H9 (cell line): Measurements from ENCODE around the gene HMCN1. TPM values are rescaled to one million over a fixed set of nuclear protein-coding genes. Genes with fewer than 3 reads are reported as not detected.

ENCODE experiments used
- DNase-seq: peaks from one replicate; pipeline ENCODE4 v3.0.0-alpha.2; 2017
- H2AFZ ChIP-seq: one replicate; pipeline ENCODE4 v1.6.1; 2013; ENCODE audit warnings: mild to moderate bottlenecking, low read length, control low read depth, moderate library complexity
- H2AK5ac ChIP-seq: 2 replicates; pipeline ENCODE4 v1.6.1; 2013; ENCODE audit warnings: low read length, control low read depth, mixed read lengths; ENCODE audit not compliant: insufficient read length
- H2BK120ac ChIP-seq: one replicate; pipeline ENCODE4 v1.6.1; 2013; ENCODE audit warnings: low read depth, mild to moderate bottlenecking, low read length, control low read depth, inconsistent platforms; ENCODE audit not compliant: poor library complexity, severe bottlenecking
- H2BK12ac ChIP-seq: 2 replicates; pipeline ENCODE4 v1.6.1; 2013; ENCODE audit warnings: low read length, control low read depth, mixed read lengths, low read depth; ENCODE audit not compliant: insufficient read length
- H2BK15ac ChIP-seq: 2 replicates; pipeline ENCODE4 v1.6.1; 2013; ENCODE audit warnings: low read depth, low read length, control low read depth
- H2BK20ac ChIP-seq: one replicate; pipeline ENCODE4 v1.6.1; 2013; ENCODE audit warnings: low read depth, mild to moderate bottlenecking, low read length, control low read depth, inconsistent platforms; ENCODE audit not compliant: poor library complexity, severe bottlenecking
- H2BK5ac ChIP-seq: 2 replicates; pipeline ENCODE4 v1.6.1; 2013; ENCODE audit warnings: low read length, control low read depth, mixed read lengths; ENCODE audit not compliant: insufficient read length
- H3K14ac ChIP-seq: 2 replicates; pipeline ENCODE4 v1.6.1; 2013; ENCODE audit warnings: low read length, control low read depth; ENCODE audit not compliant: insufficient read depth
- H3K18ac ChIP-seq: 2 replicates; pipeline ENCODE4 v1.6.1; 2013; ENCODE audit warnings: low read depth, mild to moderate bottlenecking, mixed read lengths, low read length, control low read depth; ENCODE audit not compliant: insufficient read length
- H3K23ac ChIP-seq: 2 replicates; pipeline ENCODE4 v1.6.1; 2013; ENCODE audit warnings: low read length, control low read depth, mixed read lengths, low read depth; ENCODE audit not compliant: insufficient read length
- H3K23me2 ChIP-seq: 2 replicates; pipeline ENCODE4 v1.6.1; 2013; ENCODE audit warnings: low read depth, mild to moderate bottlenecking, mixed read lengths, low read length, control low read depth; ENCODE audit not compliant: insufficient read length, poor library complexity, severe bottlenecking
- H3K27ac ChIP-seq: 2 replicates; pipeline ENCODE4 v1.5.1; 2013; ENCODE audit warnings: low read length, control low read depth, mixed read lengths, low read depth; ENCODE audit not compliant: insufficient read length
- H3K27me3 ChIP-seq: 2 replicates; pipeline ENCODE4 v1.6.1; 2013; ENCODE audit warnings: low read length, control low read depth, inconsistent platforms; ENCODE audit not compliant: insufficient read depth
- H3K4ac ChIP-seq: 2 replicates; pipeline ENCODE4 v1.6.1; 2013; ENCODE audit warnings: low read depth, mild to moderate bottlenecking, control low read depth, inconsistent platforms, low read length, moderate library complexity
- H3K4me1 ChIP-seq: 2 replicates; pipeline ENCODE4 v1.6.1; 2013; ENCODE audit warnings: low read length, control low read depth, inconsistent platforms; ENCODE audit not compliant: insufficient read depth
- H3K4me2 ChIP-seq: 2 replicates; pipeline ENCODE4 v1.6.1; 2013; ENCODE audit warnings: low read length, control low read depth, mixed read lengths; ENCODE audit not compliant: insufficient read length, insufficient read depth
- H3K56ac ChIP-seq: 2 replicates; pipeline ENCODE4 v1.6.1; 2013; ENCODE audit warnings: low read depth, mild to moderate bottlenecking, mixed read lengths, low read length, control low read depth; ENCODE audit not compliant: insufficient read length
- H3K79me1 ChIP-seq: 2 replicates; pipeline ENCODE4 v1.6.1; 2013; ENCODE audit warnings: low read depth, mild to moderate bottlenecking, moderate library complexity, low read length, control low read depth, inconsistent platforms; ENCODE audit not compliant: insufficient read depth, poor library complexity, severe bottlenecking
- H3K79me2 ChIP-seq: 2 replicates; pipeline ENCODE4 v1.6.1; 2013; ENCODE audit warnings: low read length, control low read depth, inconsistent platforms; ENCODE audit not compliant: insufficient read depth
- H3K9ac ChIP-seq: 2 replicates; pipeline ENCODE4 v1.6.1; 2013; ENCODE audit warnings: low read length, control low read depth, mixed read lengths; ENCODE audit not compliant: insufficient read length; ENCODE audit errors: extremely low read depth
- H3K9me3 ChIP-seq: one replicate; pipeline ENCODE4 v1.6.1; 2013; ENCODE audit warnings: low read depth, low read length, inconsistent platforms; ENCODE audit not compliant: control insufficient read depth
- H3T11ph ChIP-seq: one replicate; pipeline ENCODE4 v1.6.1; 2013; ENCODE audit warnings: mild to moderate bottlenecking, low read length, control low read depth, inconsistent platforms
- H4K20me1 ChIP-seq: one replicate; pipeline ENCODE4 v1.6.1; 2013; ENCODE audit not compliant: control insufficient read depth, insufficient read length, insufficient read depth
- H4K5ac ChIP-seq: 2 replicates; pipeline ENCODE4 v1.6.1; 2013; ENCODE audit warnings: low read depth, mild to moderate bottlenecking, mixed read lengths, low read length, control low read depth; ENCODE audit not compliant: insufficient read length
- H4K8ac ChIP-seq: replicated peaks from 2 replicates; pipeline ENCODE4 v1.6.1; 2013; ENCODE audit warnings: low read length, control low read depth, mixed read lengths, low read depth; ENCODE audit not compliant: insufficient read length
- H4K91ac ChIP-seq: 2 replicates; pipeline ENCODE4 v1.6.1; 2013; ENCODE audit warnings: low read depth, mild to moderate bottlenecking, moderate library complexity, mixed read lengths, low read length, control low read depth; ENCODE audit not compliant: insufficient read length
- H3K27ac Mint-ChIP-seq, 3 experiments: 2 replicates in 2 of 3; 3 replicates in 1 of 3; pipeline ENCODE4 v1.8.0; 2020 to 2021; ENCODE audit warnings: mixed read lengths in 3 of 3, mild to moderate bottlenecking in 1 of 3, moderate library complexity in 1 of 3
- H3K27me3 Mint-ChIP-seq: 2 replicates; pipeline ENCODE4 v1.8.0; 2021; ENCODE audit warnings: low read depth, mild to moderate bottlenecking, moderate library complexity, mixed read lengths
- H3K36me3 Mint-ChIP-seq, 3 experiments: 2 replicates in 2 of 3; 3 replicates in 1 of 3; pipeline ENCODE4 v1.8.0; 2020 to 2021; ENCODE audit warnings: low read depth in 3 of 3, mixed read lengths in 3 of 3; ENCODE audit not compliant: insufficient read depth in 1 of 3
- H3K4me1 Mint-ChIP-seq, 2 experiments: 2 replicates each; pipeline ENCODE4 v1.8.0; 2020; ENCODE audit warnings: mixed read lengths in 2 of 2
- H3K4me3 Mint-ChIP-seq, 2 experiments: 2 replicates in 1 of 2; 3 replicates in 1 of 2; pipeline ENCODE4 v1.8.0; 2020 to 2021; ENCODE audit warnings: mild to moderate bottlenecking in 2 of 2, mixed read lengths in 2 of 2, moderate library complexity in 1 of 2
- H3K9me3 Mint-ChIP-seq, 2 experiments: 2 replicates in 1 of 2; 3 replicates in 1 of 2; pipeline ENCODE4 v1.8.0; 2020; ENCODE audit warnings: mild to moderate bottlenecking in 2 of 2, mixed read lengths in 2 of 2, moderate library complexity in 1 of 2
- CTCF ChIP-seq: fragments of 200-600 bp; sonication (generic); conservative IDR thresholded peaks from 3 replicates; pipeline ENCODE4 v1.8.0; 2021; ENCODE audit warnings: antibody characterized with exemption, mild to moderate bottlenecking
- WGBS: extraction: QIAGEN DNeasy Blood & Tissue Kit; methylation state at CpG from one replicate; pipeline ENCODE4 v1.1.7; 2013; ENCODE audit warnings: missing lambda C conversion rate, low lambda C conversion rate, mixed read lengths; ENCODE audit not compliant: insufficient read length; ENCODE audit errors: extremely low coverage; 5-methylcytosine and 5-hydroxymethylcytosine counted together
- total RNA-seq: library from RNA; stranded (reverse); gene quantifications from 2 replicates; pipeline ENCODE4 v1.2.1, GENCODE V29; 2021

The HMCN1 gene
- total RNA-seq, 1 experiment from 2014 or later = 3.3 TPM

GRCh38 chr1:185972096-185972850 is 238.1 kb downstream of the HMCN1 start:
- Histone ChIP-seq H3K4ac (no peak overlapping the region), H4K5ac (no peak overlapping the region), H3K27me3 (no peaks in the 10 kb centered on the region), H2BK12ac (no peak overlapping the region), H4K8ac (no peak overlapping the region), H2AFZ (no peak overlapping the region), H3K56ac (no peak overlapping the region), H3K23me2 (no peaks in the 10 kb centered on the region), H3K9ac (no peak overlapping the region), H3K79me2 (no peaks in the 10 kb centered on the region), H3K4me1 (no peaks in the 10 kb centered on the region; the same call in 1 of the 2 replicates), H2BK15ac (no peak overlapping the region), H3T11ph (no peak overlapping the region), H2BK120ac (no peak overlapping the region), H3K18ac (no peak overlapping the region), H3K4me2 (no peak overlapping the region), H2BK5ac (no peak overlapping the region), H4K20me1 (no peaks in the 10 kb centered on the region), H2AK5ac (no peak overlapping the region), H2BK20ac (no peak overlapping the region), H3K14ac (no peak overlapping the region), H3K9me3 (no peaks in the 10 kb centered on the region), H3K23ac (no peak overlapping the region), H3K79me1 (no peaks in the 10 kb centered on the region), H3K27ac (no peak overlapping the region), H4K91ac (no peak overlapping the region)
- Mint-ChIP-seq H3K9me3 (no peaks in the 10 kb centered on the region), H3K36me3 (peaks cover 0 to 2% (median 2%) of the 10 kb centered on the region in 3 experiments; a peak in 2 of 7 replicates), H3K27ac (no peak overlapping the region; a peak in 1 of 7 replicates), H3K4me3 (no peak overlapping the region), H3K4me1 (peaks cover 0 to 9% of the 10 kb centered on the region in 2 experiments; a peak in 2 of 4 replicates), H3K27me3 (no peaks in the 10 kb centered on the region)
- TF ChIP-seq CTCF = no peak
- no peak for DNase-seq
- WGBS = no CpG with 5 or more reads among the region's 3 CpGs
